ENCODE results near the gene DEPDC4. TPM values are rescaled to one million over a fixed set of nuclear protein-coding genes. Genes with fewer than 3 reads are reported as not detected.
"Not testable (repeated sequence)": the region's sequence is repeated elsewhere in the genome, so short reads cannot be mapped to it uniquely, and the experiment has no call there.

The DEPDC4 gene
- total RNA-seq, 5 donors from 2014 or later (not counting 1 experiment from before 2014, with no cell fraction given), result 0.38 to 0.93 (median 0.61) TPM; not detected in 1

DNA sequence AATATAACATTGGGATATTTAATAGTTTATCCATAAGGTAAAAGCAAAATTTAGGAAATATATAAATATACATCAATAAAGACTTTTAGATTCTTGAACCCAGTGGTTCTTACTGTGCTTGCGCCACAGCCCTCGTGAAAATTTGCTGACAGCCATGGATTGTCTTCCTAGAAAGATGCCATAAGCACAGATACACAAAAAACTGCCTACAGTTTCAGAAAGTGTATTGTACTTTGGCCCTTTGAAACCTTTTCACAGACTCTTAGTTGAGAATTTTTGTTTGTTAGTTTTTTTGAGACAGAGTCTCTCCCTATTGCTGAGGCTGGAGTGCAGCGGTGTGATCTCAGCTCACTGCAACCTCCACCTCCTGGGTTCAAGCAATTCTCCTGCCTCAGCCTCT is 28.1 kb downstream of the DEPDC4 start:
- H3K4me1 Mint-ChIP-seq, result no peaks in the 10 kb centered on the region
- Histone ChIP-seq H3K27ac (ENCODE audit: low read length) (no peak overlapping the region), H3K9me3 (no peaks in the 10 kb centered on the region), H3K4me3 (ENCODE audit: control insufficient read depth in 1 of 2, extremely low read depth in 1 of 2, low read length in 1 of 2) (no peak overlapping the region), H3K4me1 (ENCODE audit: control insufficient read depth in 1 of 2, extremely low read depth in 1 of 2, insufficient read depth in 2 of 2, low read length in 2 of 2) (no peaks in the 10 kb centered on the region), H3K27me3 (replicated peaks in 1 of 2; ENCODE audit: control insufficient read depth in 2 of 2, extremely low read depth in 1 of 2, insufficient read depth in 2 of 2, low read length in 1 of 2) (no peaks in the 10 kb centered on the region), H3K36me3 (ENCODE audit: control insufficient read depth in 2 of 2, extremely low read depth in 1 of 2, insufficient read depth in 1 of 2, low read length in 1 of 2) (no peaks in the 10 kb centered on the region)
- DNase-seq, result no peak
- H3K27ac Mint-ChIP-seq, result no peak overlapping the region
- no CpG with 5 or more reads among the region's 3 CpGs for WGBS (ENCODE audit: insufficient coverage)
- H3K9me3 Mint-ChIP-seq, result no peaks in the 10 kb centered on the region
- ATAC-seq (replicated peaks in 1 of 4), result no peak
- H3K4me3 Mint-ChIP-seq, result no peak overlapping the region
- ChIA-PET CTCF (no interaction called here), POLR2A (no interaction called here)
- no peaks in the 10 kb centered on the region for H3K27me3 Mint-ChIP-seq
- H3K36me3 Mint-ChIP-seq, result no peaks in the 10 kb centered on the region

DNA sequence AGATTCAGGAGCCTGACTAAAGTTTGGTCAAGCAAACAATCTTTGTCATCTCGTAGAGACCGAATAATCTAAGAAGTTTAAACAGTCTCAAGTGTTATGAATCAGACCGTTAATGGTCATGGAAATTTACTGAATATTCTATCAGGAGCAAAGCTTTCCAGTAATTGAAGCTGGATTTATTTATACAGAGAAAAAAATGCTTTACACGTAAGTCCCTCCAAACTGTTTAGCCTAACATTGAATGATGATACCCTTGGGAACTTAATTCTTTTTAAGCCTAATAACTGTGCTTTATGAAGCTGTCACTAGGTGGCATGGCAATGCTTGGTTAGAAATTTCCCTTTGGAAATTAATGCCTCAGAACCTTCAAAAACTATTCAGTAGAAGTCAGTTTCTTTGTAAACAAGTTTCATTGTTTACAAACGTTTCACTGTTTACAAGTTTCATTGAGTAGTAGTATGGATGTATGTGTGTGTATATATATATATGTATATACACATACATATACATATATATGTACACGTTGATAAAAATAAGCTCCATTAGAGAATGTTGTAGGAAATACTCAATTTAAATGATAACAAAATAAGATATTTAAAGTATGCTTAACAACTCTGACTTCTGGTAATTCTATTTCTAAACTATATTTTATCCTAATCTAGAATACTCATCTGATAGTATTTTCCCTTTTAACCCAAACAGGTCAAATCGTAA is 32.1 kb downstream of the DEPDC4 start:
- no peaks in the 10 kb centered on the region for H3K9me3 Mint-ChIP-seq
- Histone ChIP-seq H3K4me3 (ENCODE audit: control insufficient read depth in 1 of 2, extremely low read depth in 1 of 2, low read length in 1 of 2) (no peak overlapping the region), H3K36me3 (ENCODE audit: control insufficient read depth in 2 of 2, extremely low read depth in 1 of 2, insufficient read depth in 1 of 2, low read length in 1 of 2) (no peaks in the 10 kb centered on the region), H3K27ac (ENCODE audit: low read length) (no peak overlapping the region), H3K9me3 (no peaks in the 10 kb centered on the region), H3K4me1 (ENCODE audit: control insufficient read depth in 1 of 2, extremely low read depth in 1 of 2, insufficient read depth in 2 of 2, low read length in 2 of 2) (no peaks in the 10 kb centered on the region), H3K27me3 (replicated peaks in 1 of 2; ENCODE audit: control insufficient read depth in 2 of 2, extremely low read depth in 1 of 2, insufficient read depth in 2 of 2, low read length in 1 of 2) (no peaks in the 10 kb centered on the region)
- no peak overlapping the region for H3K4me3 Mint-ChIP-seq
- H3K4me1 Mint-ChIP-seq, result no peaks in the 10 kb centered on the region
- ChIA-PET POLR2A (interaction anchor here in 1 of 2 donors (0.7 kb wide), 1 partner anchor 38 kb away, joined by 3 read pairs; no protein-coding TSS in a partner anchor), CTCF (interaction anchor here (0.6 to 2.0 kb wide), 19 partner anchors 11 to 1199 kb away, joined by 3 to 13 read pairs (median 4); partner anchors contain the start of genes DEPDC4 (in 1 of the 2) and SCYL2 (in 1 of the 2))
- DNase-seq (peak in 1 of 35 experiments; percentile 52), ATAC-seq (replicated peaks in 1 of 4) (peak in 3 of 4 experiments; percentile 36 to 45 (median 37))
- WGBS (ENCODE audit: insufficient coverage), result no CpG with 5 or more reads among the region's 7 CpGs
- no peak overlapping the region for H3K27ac Mint-ChIP-seq
- no peaks in the 10 kb centered on the region for H3K36me3 Mint-ChIP-seq
- H3K27me3 Mint-ChIP-seq, result no peaks in the 10 kb centered on the region

DNA sequence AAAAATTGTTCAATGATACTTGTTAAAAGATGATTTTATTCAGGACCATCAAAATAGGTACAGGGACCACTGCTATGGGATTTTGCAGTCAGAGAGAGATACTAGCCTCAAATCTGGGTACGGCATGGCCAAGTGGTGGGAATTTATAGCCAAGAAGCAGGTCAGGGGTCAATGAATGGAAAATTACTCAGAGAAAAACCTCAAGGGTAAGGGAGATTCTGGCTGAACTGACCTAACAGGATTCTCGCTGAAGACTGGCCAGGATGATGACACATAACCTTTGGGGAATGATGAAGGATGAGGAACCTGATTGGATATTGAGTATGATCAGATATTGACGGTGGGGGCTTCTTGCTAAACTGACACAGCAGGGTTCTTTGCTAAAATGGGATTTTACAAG is 32.7 kb downstream of the DEPDC4 start:
- H3K4me3 ChIP-seq (ENCODE audit: control insufficient read depth in 1 of 2, extremely low read depth in 1 of 2, low read length in 1 of 2), result no peak overlapping the region
- no peaks in the 10 kb centered on the region for H3K27me3 ChIP-seq (replicated peaks in 1 of 2; ENCODE audit: control insufficient read depth in 2 of 2, extremely low read depth in 1 of 2, insufficient read depth in 2 of 2, low read length in 1 of 2)
- Mint-ChIP-seq H3K36me3 (no peaks in the 10 kb centered on the region), H3K27ac (no peak overlapping the region), H3K9me3 (no peaks in the 10 kb centered on the region), H3K27me3 (no peaks in the 10 kb centered on the region), H3K4me1 (no peaks in the 10 kb centered on the region), H3K4me3 (no peak overlapping the region)
- no peak overlapping the region for H3K27ac ChIP-seq (ENCODE audit: low read length)
- CTCF ChIA-PET, result interaction anchor here (0.6 to 2.0 kb wide), 8 partner anchors 51 to 1657 kb away, joined by 3 to 13 read pairs (median 4); no protein-coding TSS in a partner anchor
- ATAC-seq (replicated peaks in 1 of 4) (no peak), DNase-seq (no peak)
- POLR2A ChIA-PET, result interaction anchor here (0.6 to 0.7 kb wide), 3 partner anchors 39 to 118 kb away, joined by 3 read pairs; no protein-coding TSS in a partner anchor
- no peaks in the 10 kb centered on the region for H3K9me3 ChIP-seq
- WGBS (ENCODE audit: insufficient coverage), result 87% methylated on average over 3 of the region's 3 CpGs
- no peaks in the 10 kb centered on the region for H3K36me3 ChIP-seq (ENCODE audit: control insufficient read depth in 2 of 2, extremely low read depth in 1 of 2, insufficient read depth in 1 of 2, low read length in 1 of 2)
- H3K4me1 ChIP-seq (ENCODE audit: control insufficient read depth in 1 of 2, extremely low read depth in 1 of 2, insufficient read depth in 2 of 2, low read length in 2 of 2), result no peaks in the 10 kb centered on the region

DNA sequence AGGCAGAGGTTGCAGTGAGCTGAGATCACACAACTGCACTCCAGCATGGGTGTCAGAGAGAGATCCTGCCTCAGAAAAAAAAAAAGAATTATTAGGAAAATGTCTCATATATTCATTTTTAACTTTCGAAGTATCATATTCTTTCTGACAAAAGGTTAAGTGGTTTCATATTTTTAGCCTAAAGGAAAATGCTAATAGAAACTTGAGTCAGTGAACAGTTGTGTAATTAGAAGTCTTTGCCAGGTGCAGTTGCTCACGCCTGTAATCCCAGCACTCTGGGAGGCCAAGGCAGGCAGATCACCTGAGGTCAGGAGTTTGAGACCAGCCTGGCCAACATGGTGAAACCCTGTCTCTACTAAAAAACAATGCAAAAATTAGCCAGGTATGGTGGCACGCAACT is 35.0 kb downstream of the DEPDC4 start:
- CTCF ChIA-PET; H3K4me3 ChIP-seq (ENCODE audit: control insufficient read depth in 1 of 2, extremely low read depth in 1 of 2, low read length in 1 of 2); H3K27ac ChIP-seq (ENCODE audit: low read length); H3K27me3 Mint-ChIP-seq; H3K4me3 Mint-ChIP-seq; H3K4me1 ChIP-seq (ENCODE audit: control insufficient read depth in 1 of 2, extremely low read depth in 1 of 2, insufficient read depth in 2 of 2, low read length in 2 of 2); H3K36me3 ChIP-seq (ENCODE audit: control insufficient read depth in 2 of 2, extremely low read depth in 1 of 2, insufficient read depth in 1 of 2, low read length in 1 of 2); ATAC-seq (replicated peaks in 1 of 4); H3K9me3 ChIP-seq; H3K27ac Mint-ChIP-seq; H3K4me1 Mint-ChIP-seq; DNase-seq; H3K36me3 Mint-ChIP-seq; POLR2A ChIA-PET; H3K9me3 Mint-ChIP-seq; H3K27me3 ChIP-seq (replicated peaks in 1 of 2; ENCODE audit: control insufficient read depth in 2 of 2, extremely low read depth in 1 of 2, insufficient read depth in 2 of 2, low read length in 1 of 2): not testable (repeated sequence)
- WGBS (ENCODE audit: insufficient coverage), result 86% methylated on average over 1 of the region's 3 CpGs

DNA sequence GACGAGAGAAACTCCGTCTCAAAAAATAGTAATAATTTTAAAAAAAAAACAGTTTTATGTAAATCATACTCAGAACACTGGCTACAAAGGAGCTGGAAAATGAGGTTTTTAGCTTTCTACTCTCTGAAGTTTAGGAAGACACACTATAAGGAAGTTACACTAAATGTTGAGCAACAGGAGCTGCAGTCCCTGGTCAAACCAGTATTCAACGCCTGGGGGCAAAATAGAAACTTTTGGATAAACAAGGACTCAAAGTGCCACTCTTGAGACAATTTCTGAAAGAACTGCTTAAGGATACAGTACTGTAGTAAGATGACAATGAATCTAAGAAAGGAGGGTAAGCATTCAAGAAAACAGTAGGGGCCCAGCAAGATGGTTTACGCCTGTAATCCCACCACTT is 37.0 kb downstream of the DEPDC4 start:
- Histone ChIP-seq H3K9me3 (no peaks in the 10 kb centered on the region), H3K4me3 (ENCODE audit: control insufficient read depth in 1 of 2, extremely low read depth in 1 of 2, low read length in 1 of 2) (no peak overlapping the region), H3K27me3 (replicated peaks in 1 of 2; ENCODE audit: control insufficient read depth in 2 of 2, extremely low read depth in 1 of 2, insufficient read depth in 2 of 2, low read length in 1 of 2) (no peaks in the 10 kb centered on the region), H3K4me1 (ENCODE audit: control insufficient read depth in 1 of 2, extremely low read depth in 1 of 2, insufficient read depth in 2 of 2, low read length in 2 of 2) (no peaks in the 10 kb centered on the region), H3K36me3 (ENCODE audit: control insufficient read depth in 2 of 2, extremely low read depth in 1 of 2, insufficient read depth in 1 of 2, low read length in 1 of 2) (peaks cover 0 to 9% of the 10 kb centered on the region in 2 donors), H3K27ac (ENCODE audit: low read length) (no peak overlapping the region)
- Mint-ChIP-seq H3K4me3 (no peak overlapping the region), H3K36me3 (peaks cover 12% of the 10 kb centered on the region), H3K9me3 (no peaks in the 10 kb centered on the region), H3K4me1 (no peaks in the 10 kb centered on the region), H3K27ac (no peak overlapping the region), H3K27me3 (no peaks in the 10 kb centered on the region)
- POLR2A ChIA-PET, result no interaction called here
- CTCF ChIA-PET, result interaction anchor here in 1 of 2 donors (0.5 kb wide), 1 partner anchor 216 kb away, joined by 7 read pairs; no protein-coding TSS in a partner anchor
- no peak for ATAC-seq (replicated peaks in 1 of 4)
- WGBS (ENCODE audit: insufficient coverage), result 80% methylated on average over 1 of the region's 4 CpGs
- DNase-seq, result no peak

DNA sequence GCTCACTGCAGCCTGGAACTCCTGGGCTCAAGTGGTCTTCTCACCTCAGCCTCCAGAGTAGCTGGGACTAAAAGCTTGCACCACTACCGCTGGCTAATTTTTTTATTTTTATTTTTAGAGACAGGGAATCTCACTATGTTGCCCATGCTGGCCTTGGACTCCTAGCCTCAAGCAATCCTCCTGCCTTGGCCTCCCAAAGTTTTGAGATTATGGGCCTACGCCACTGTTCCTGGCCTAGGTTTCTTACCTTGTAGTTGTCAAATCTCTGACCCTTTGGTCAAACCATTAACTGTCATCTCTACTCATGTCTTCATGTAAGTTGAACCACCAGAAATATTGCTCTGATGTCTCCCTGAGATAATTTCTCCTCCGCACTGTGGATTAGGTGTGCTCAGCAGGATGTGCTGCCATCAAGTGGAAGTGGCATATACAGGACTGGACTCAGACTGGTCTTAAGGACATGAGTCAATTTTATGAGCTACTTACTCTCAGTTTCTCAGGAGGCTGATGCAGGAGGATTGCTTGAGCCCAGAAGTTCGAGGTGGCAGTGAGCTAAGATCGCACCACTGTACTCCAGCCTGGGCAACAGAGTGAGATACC is 37.7 kb downstream of the DEPDC4 start:
- Histone ChIP-seq H3K36me3 (ENCODE audit: control insufficient read depth in 2 of 2, extremely low read depth in 1 of 2, insufficient read depth in 1 of 2, low read length in 1 of 2) (peaks cover 0 to 12% of the 10 kb centered on the region in 2 donors), H3K27ac (ENCODE audit: low read length) (no peak overlapping the region), H3K4me1 (ENCODE audit: control insufficient read depth in 1 of 2, extremely low read depth in 1 of 2, insufficient read depth in 2 of 2, low read length in 2 of 2) (no peaks in the 10 kb centered on the region), H3K9me3 (no peaks in the 10 kb centered on the region), H3K27me3 (replicated peaks in 1 of 2; ENCODE audit: control insufficient read depth in 2 of 2, extremely low read depth in 1 of 2, insufficient read depth in 2 of 2, low read length in 1 of 2) (no peaks in the 10 kb centered on the region), H3K4me3 (ENCODE audit: control insufficient read depth in 1 of 2, extremely low read depth in 1 of 2, low read length in 1 of 2) (no peak overlapping the region)
- no peak overlapping the region for H3K4me3 Mint-ChIP-seq
- ChIA-PET POLR2A (interaction anchor here (0.7 kb wide), 2 partner anchors 44 to 66 kb away, joined by 3 to 16 read pairs; no protein-coding TSS in a partner anchor), CTCF (interaction anchor here in 1 of 2 donors (0.7 kb wide), 1 partner anchor 445 kb away, joined by 3 read pairs; no protein-coding TSS in a partner anchor)
- no peaks in the 10 kb centered on the region for H3K9me3 Mint-ChIP-seq
- no peaks in the 10 kb centered on the region for H3K27me3 Mint-ChIP-seq
- WGBS (ENCODE audit: insufficient coverage), result 88% methylated on average over 5 of the region's 5 CpGs
- no peak overlapping the region for H3K27ac Mint-ChIP-seq
- no peaks in the 10 kb centered on the region for H3K4me1 Mint-ChIP-seq
- peaks cover 15% of the 10 kb centered on the region for H3K36me3 Mint-ChIP-seq
- ATAC-seq (replicated peaks in 1 of 4) (peak in 1 of 4 experiments; percentile 38), DNase-seq (no peak)

All from T-cell (primary cell).